HG03064 (cell line): Measurements from ENCODE around the gene CYB561A3.

Source experiments
- ATAC-seq: cut with Tn5 transposase; IDR thresholded peaks from one replicate; pipeline ENCODE4 v1.9.1; 2021; ENCODE audit warnings: low read depth; ENCODE audit not compliant: unreplicated experiment

CYB561A3 gene

DNA sequence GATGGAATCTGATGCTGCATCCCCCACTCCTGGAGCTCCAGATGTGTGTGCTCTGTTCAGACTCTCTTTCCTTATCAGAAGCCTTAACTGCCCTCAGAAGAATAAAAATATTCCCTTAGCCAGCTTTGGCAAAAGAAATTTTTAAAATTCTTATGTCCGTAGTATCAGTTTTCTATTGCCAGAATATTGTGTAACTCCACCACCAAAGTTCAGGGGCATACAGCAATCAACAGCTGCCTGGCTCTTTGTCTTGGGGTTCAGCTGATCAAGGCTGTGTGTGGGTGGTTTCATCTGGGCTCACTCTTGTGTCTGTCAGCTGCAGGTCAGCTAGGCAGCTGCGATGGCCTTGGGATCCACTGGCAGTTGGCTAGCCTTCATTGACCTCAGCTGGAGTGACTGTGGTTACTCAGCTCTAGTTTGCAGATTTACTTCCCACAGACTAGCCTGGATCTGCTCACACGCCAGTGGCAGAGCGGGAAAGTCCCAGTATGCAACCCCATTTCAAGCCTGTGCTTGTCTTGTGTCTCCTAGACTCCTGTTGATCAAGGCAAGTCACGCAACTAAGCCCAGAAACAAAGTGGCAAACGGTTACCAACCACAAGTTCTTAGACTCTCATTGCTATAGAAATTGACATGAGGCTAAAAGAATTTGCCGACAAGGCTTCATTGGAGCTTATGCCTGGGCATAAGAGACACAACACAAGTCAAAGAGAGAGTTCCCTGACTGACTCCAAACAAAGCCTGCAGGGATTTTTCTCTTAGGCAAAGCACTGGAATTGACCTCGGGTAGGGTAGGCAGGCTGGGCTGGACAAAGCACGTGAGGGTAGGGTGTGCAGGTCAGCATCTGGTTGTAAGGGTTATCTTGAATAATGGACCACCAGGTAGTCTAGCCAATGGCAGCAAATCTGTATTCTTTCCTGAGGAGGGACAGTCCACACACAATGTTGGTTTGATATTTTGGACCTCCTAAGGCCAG is 8.0 kb upstream of the CYB561A3 start:
- no peak for ATAC-seq

DNA sequence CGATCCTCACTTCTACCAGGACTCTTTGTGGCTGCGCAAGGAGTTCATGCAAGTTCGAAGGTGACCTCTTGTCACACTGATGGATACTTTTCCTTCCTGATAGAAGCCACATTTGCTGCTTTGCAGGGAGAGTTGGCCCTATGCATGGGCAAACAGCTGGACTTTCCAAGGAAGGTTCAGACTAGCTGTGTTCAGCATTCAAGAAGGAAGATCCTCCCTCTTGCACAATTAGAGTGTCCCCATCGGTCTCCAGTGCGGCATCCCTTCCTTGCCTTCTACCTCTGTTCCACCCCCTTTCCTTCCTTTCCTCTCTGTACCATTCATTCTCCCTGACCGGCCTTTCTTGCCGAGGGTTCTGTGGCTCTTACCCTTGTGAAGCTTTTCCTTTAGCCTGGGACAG is 7.0 kb upstream of the CYB561A3 start:
- ATAC-seq = no peak

DNA sequence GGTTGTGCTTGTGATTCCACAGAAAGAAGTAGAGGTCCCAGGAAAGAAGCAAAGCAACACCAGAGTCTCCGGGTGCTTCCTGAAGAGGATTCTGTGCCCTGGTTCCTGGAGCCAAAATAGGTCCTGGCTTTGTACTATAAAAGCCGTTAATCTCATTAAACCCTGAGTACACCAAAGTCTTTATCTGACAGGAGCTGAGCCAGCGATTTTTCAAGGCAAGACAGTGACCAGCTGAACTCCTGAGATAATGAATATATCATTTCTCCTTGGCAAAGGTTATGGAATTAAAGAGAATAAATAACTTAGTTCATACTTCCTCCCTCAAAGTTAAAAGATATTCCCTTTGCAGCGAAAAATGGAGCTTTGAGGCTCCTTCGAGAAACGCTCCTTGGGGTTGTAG is 5.7 kb upstream of the CYB561A3 start:
- no peak for ATAC-seq

DNA sequence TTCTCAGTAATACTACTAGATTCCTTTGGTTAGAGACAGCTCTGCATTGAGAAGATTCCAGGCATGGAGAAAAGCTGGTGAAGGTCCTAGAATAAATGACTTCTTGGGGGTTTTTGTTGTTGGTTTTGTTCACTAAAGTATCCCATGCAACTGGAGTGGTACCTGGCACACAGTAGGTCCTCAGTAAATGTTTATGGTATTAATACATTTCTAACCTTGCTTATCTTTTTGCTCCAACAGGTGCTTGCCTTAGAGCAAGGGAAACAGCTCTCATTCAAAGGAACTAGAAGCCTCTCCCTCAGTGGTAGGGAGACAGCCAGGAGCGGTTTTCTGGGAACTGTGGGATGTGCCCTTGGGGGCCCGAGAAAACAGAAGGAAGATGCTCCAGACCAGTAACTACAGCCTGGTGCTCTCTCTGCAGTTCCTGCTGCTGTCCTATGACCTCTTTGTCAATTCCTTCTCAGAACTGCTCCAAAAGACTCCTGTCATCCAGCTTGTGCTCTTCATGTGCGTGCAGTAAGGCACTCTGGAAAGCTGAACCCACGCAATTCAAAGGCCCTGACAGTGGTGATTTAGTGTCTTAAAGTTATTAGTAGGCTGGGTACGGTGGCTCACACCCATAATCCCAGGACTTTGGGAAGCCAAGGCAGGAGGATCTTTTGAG is 2.5 kb upstream of the CYB561A3 start:
- ATAC-seq = no peak

DNA sequence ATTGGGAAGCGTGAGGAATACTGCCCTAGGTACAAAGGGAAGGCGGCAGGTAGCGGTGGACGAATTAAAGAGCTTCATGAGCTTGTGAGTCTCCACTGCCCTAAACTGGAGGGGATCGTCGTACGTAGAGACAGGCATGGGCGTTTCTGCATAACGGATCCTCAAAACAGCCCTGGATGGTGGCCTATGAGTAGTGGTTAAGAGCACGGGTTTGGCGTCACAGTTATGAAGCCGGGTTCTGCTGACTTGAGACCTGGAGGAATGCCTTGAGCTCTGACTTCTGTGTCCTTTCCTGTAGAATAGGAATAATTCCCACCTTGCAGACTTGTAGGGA is 827 bp upstream of the CYB561A3 start:
- ATAC-seq = no peak

DNA sequence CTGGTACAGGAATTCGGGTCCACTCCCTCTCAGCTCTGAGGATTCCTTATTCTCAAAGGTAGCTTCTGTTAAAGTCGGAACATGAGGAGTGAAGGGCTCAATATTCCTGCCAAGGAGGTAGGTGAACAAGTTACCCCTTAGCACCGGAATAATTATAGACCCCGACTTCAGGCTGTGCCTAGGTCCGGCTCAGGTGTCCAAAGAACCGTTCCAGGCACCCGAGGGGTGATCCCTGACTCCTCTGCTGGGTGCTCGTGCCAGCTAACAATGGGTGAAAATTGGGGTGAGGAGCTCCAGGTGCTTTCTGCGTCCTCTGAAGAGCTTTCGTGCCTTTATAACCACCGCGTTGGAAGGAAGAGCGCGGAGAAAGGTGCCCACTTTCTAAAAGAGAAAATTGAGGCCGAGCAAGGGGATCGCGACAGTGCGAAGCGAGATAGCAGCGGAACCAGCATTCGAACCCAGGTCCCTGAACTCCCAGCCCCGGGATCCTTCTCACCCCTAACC is 393 bp downstream of the CYB561A3 start:
- ATAC-seq = no peak

GRCh38 chr11:61359516-61359915 is 2.2 kb downstream of the CYB561A3 start:
- no peak for ATAC-seq

- no peak for ATAC-seq
These were observed 3.1 kb downstream of the CYB561A3 start for GRCh38 chr11:61358566-61358965.

DNA sequence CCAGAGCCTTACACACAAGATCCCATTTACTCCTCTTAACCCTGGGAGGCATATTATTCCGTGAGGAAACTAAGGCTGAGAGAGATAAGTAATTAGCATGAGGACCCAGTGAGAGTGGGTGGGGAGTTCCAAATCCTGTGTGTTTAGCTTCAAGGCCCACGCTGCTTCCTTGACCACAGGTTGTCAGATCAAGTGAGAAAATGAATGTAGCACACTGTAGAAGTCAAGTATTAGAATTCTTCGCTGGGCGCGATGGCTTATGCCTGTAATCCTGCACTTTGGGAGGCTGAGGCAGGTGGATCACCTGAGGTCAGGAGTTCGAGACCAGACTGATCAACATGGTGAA is 3.8 kb downstream of the CYB561A3 start:
- ATAC-seq = no peak

DNA sequence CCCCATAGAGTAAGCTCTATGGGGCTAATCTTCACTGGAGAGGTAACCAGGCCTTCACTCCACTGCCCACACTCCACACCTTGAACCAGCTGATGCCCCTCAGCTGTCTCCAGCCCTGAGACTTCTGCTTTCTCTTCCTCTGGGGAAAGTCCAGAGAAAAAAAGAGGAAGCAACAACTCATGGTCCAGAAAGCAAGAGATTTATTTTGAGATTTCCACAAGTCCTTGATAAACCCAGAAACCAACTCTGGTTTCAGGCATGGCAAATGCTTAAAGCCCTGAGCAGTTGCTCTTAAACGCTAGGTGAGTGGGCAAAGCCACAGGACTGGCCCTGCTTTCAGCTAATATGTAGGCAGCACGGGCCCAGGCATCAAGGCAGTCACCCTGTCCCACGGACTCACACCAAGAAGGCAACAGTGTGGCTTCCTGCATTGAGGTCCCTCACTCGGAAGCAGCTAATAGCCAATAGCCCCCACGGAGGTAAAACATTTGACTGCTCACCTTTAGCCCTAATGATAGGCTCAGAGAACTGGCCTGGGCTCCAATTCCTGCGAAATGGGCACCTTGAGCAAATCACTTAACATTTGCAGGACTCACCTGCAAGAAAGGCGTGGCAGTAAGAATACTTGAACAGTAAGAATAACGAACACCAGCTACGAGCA is 4.3 kb downstream of the CYB561A3 start:
- ATAC-seq = peak; percentile 36

GRCh38 chr11:61356706-61357105 is 5.0 kb downstream of the CYB561A3 start:
- no peak for ATAC-seq

- no peak for ATAC-seq
These were observed 7.5 kb downstream of the CYB561A3 start for GRCh38 chr11:61354208-61354607.

DNA sequence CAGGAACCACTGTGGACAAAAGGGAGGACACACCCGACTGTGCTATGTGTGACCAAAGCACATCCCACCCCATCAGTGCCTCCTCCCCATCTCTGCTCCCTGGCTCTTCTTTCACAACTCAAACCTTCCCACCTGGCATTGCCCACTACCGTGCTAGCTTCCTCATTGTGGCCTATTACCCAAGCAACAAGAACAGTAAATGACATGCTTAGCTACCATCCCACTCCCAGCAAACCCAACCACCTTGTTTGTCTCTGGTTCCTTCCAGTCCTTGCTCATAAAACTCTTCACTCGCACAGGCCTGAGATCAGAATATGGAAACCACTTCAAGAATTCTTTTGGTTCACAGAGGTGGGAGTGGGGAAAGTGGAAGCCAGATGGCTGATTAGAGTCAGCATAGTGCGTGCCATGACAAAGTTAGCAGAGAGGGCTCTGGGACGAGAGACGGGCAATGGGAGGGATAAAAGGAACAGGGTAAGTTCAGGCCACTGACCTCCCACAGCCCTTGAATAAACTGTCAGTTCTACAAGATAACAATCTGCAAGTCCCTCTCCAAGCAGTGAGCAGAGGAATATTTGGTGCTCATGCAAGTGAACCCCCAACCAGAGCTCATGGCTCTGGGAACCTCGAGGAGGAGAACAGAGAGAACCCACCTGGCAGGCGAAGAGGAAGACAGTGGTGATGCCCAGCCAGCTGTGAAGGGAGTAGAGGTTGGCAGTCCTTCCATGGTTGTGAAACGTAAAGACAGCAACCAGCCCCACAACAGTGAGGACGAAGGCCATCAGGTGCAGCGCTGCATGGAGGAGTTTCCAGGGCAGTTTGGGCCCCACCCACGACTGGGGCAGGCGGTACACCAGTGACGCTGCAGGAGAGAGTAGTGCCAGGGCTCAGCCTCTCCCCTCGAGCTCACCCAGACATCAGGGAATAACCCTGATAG is 8.3 kb downstream of the CYB561A3 start:
- ATAC-seq = no peak

DNA sequence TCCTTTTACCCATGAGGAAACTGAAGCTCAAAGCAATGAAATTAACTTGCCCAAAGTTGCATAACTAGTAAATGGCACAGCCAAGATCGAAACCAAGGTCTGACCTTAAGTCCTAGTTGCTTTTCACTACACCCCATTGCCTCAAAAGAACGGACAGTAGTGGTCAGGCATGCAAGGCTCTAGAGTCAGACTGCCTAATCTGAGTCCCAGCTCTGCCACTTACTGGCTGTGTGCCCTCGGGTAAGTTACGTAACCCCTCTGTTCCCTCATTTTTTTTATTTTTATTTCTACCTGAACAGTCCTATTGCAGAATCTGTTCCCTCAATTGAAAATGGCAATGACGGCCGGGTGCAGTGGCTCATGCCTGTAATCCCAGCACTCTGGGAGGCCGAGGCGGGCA is 9.6 kb downstream of the CYB561A3 start:
- no peak for ATAC-seq

DNA sequence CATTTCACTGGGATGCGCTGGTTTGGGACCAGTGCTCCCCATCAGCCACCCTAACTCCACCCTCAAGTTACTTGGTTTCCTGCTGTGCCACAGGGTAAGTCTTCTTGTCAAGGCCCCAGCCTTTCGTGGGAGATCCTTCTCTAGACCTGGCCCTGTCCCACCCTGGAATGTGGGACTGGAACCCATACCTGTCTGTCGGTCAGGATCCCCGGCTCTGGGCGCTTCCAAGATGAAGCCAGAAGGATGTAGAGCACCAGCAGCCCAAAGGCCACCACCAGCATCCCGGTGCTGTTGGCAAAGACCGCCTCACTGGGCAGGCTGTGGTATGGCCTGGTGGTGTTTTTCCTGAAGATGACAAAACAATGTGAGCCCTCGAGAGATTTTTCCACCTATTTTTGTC is 10.9 kb downstream of the CYB561A3 start:
- ATAC-seq = no peak

DNA sequence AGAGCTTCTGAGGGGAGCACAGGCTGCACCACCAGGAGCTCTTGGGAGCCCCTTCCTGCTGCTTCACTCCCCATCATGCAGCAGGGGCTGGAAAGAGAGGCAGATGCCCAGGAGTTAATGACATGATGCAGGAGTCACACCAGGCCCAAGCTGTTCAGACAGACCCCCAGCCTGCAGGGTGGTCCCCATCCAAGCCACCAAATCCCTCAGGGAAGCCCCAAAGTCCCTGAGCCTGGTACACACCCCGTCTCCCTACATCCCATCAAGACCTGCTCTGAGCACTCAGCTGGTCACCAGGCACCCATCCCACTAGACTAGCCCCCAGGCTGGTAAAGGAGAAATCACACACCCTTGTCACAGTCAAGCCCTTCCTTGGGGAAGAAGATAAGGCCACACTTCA is 11.3 kb downstream of the CYB561A3 start:
- no peak for ATAC-seq

DNA sequence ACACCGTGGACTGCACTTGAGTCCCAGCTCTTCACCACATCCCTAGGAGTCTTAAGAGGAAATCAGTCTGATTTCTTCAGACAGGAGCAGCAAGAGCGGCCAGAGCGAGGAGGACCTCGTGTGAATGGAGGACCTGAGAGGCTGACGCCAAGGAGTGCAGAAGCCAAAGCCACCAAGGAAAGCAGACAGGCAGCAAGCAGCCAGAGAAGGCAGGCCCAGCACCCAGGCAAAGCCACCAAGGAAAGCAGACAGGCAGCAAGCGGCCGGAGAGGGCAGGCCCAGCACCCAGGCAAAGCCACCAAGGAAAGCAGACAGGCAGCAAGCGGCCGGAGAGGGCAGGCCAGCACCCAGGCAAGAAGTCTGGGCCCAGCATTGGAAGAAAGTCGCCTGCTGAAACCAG is 11.8 kb downstream of the CYB561A3 start:
- ATAC-seq = no peak

DNA sequence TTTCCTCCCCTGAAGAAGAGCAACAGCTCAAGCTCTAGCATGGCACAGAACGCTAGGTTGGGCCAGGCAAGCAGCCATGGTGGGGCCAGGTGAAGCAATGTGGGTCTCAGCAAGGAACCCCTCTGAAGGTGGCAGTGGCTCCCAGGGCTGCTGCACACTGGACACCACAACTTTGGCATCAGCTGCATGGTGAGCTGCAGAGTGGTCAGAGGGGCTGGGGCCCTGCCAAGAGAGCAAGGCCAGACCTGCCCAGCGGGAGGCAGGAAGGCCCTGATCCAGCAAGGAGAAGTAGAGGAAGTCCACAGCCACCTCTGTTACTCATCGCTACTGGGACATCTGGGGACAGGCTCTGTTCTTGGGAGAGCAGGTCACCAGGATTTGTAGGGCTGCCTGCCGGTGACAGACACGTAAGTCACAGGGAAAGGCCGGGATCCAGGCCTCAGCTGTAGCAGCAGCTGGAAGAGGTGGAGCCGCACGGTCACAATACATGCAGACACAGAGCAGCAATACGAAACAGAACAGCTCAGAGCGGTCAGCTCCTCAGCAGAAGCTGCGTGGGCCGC is 12.4 kb downstream of the CYB561A3 start:
- no peak for ATAC-seq

DNA sequence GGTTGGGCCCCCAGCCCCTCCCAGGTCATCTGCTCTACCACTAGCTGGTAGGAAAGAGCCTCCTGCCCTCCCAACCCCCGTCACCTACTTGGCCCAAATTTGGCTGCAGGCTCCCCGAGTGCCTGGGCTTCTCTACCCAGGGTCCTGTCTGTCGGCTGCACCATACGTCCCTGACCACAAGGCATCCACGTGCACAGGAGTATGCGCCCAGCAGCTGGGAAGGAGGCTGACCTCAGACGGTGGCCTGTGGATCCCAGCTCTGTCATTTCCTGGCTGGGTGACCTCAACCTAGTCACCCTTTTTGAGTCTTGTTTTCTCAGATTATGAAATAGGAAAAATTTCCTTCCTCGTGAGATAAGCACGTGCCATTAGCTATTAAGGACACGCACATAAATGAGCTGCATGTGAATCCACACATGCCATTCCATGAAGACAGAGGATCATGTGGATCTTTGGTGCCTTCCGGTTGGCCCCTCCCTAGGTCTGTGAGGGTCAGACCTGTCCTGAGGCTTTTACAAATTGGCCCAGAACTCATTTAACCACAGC is 13.7 kb downstream of the CYB561A3 start:
- ATAC-seq = no peak
